Tibial nerve (tissue), 4 donors: ENCODE data around the gene PLEKHO1. TPM values are rescaled to one million over a fixed set of nuclear protein-coding genes. Genes with fewer than 3 reads are reported as not detected.
A peak's percentile ranks its signal among the peaks of the same experiment; 100 is the strongest.

Source experiments
- DNase-seq, 2 donors: peaks; one replicate each; pipeline ENCODE4 v3.0.0-alpha.2; 2019; ENCODE audit warnings: low spot score in 2 of 2
- H3K27ac ChIP-seq, 4 donors: fragments of 200-600 bp; sonication (generic) in 3 of 4; one replicate each; pipeline ENCODE4 v1.5.1; 2017 to 2019; ENCODE audit warnings: mild to moderate bottlenecking in 1 of 4
- H3K27me3 ChIP-seq, 2 donors: fragments of 200-600 bp; sonication (generic) in 1 of 2; one replicate each; pipeline versions ENCODE4 v1.5.1 to v1.6.0; 2017 to 2019
- H3K36me3 ChIP-seq, 3 donors: fragments of 200-600 bp; sonication (generic); one replicate each; pipeline ENCODE4 v1.5.1; 2018 to 2019
- H3K4me1 ChIP-seq, 4 donors: fragments of 200-600 bp; sonication (generic) in 3 of 4; one replicate each; pipeline ENCODE4 v1.5.1; 2017 to 2019
- H3K4me3 ChIP-seq, 4 donors: fragments of 200-600 bp; sonication (generic) in 3 of 4; one replicate each; pipeline ENCODE4 v1.5.1; 2017 to 2019; ENCODE audit warnings: mild to moderate bottlenecking in 1 of 4, moderate library complexity in 1 of 4
- H3K9me3 ChIP-seq, 4 donors: fragments of 200-600 bp; sonication (generic) in 3 of 4; one replicate each; pipeline ENCODE4 v1.5.1; 2017 to 2019
- EP300 ChIP-seq, 2 donors: sonication (generic); formaldehyde crosslinking; IDR thresholded peaks; one replicate each; pipeline ENCODE4 v1.6.1; 2017; ENCODE audit warnings: antibody characterized with exemption in 2 of 2, mild to moderate bottlenecking in 1 of 2
- POLR2A ChIP-seq, 2 donors: fragments of 450-650 bp; IDR thresholded peaks; one replicate each; pipeline ENCODE4 v1.6.1; 2017; ENCODE audit warnings: antibody characterized with exemption in 2 of 2, mild to moderate bottlenecking in 2 of 2, moderate library complexity in 2 of 2
- WGBS, 2 donors: methylation state at CpG; one replicate each; pipeline ENCODE4 v1.1.5; 2018; 5-methylcytosine and 5-hydroxymethylcytosine counted together
- total RNA-seq, 4 donors: library from RNA; depleted of rRNA; stranded (reverse); fragments of >200 nt; gene quantifications; one replicate each; pipeline ENCODE4 v1.1.0, GENCODE V29; 2016
- TF ChIP-seq, protein P1 (sequence below), 5 experiments: fragments of 200-600 bp in 3 of 5; fragments of 450-650 bp in 2 of 5; sonication (generic) in 3 of 5; IDR thresholded peaks; one replicate each; pipeline ENCODE4 v1.5.1; 2016 to 2019; ENCODE audit warnings: antibody characterized with exemption in 5 of 5, mild to moderate bottlenecking in 3 of 5, moderate library complexity in 2 of 5

The PLEKHO1 gene
- total RNA-seq, 4 donors from 2014 or later: 37.8 to 55.2 (median 39.9) TPM

DNA sequence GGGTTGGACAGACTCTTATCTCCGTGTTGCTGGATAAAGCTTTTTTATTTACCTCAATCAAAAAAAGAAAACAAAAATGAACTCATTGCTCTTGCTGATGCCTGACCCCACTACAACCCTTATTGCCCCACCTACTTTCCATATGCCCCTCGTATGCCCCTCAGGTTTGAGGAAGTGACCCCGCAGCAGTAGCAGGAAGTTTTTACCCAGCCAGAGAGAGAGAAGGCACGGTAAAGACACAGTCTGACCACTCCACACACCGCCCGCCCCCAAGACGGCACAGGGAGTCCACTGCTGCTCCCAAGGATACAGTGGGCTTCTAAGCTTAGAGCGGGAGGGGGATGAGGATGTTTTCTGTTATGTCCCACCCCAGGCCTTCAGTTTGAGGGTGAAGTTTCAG, 9.8 kb downstream of the PLEKHO1 start:
- DNase-seq: no peak
- Histone ChIP-seq H3K9me3 (no peaks in the 10 kb centered on the region), H3K4me3 (no peak overlapping the region), H3K36me3 (peaks cover under 1 to 57% (median 2%) of the 10 kb centered on the region in 3 donors), H3K27me3 (no peaks in the 10 kb centered on the region), H3K4me1 (peaks cover 0 to 40% (median 27%) of the 10 kb centered on the region in 4 donors), H3K27ac (peak overlapping the region in 3 of 4 donors; percentile 64 to 99 (median 93))
- TF ChIP-seq, protein P1, sequence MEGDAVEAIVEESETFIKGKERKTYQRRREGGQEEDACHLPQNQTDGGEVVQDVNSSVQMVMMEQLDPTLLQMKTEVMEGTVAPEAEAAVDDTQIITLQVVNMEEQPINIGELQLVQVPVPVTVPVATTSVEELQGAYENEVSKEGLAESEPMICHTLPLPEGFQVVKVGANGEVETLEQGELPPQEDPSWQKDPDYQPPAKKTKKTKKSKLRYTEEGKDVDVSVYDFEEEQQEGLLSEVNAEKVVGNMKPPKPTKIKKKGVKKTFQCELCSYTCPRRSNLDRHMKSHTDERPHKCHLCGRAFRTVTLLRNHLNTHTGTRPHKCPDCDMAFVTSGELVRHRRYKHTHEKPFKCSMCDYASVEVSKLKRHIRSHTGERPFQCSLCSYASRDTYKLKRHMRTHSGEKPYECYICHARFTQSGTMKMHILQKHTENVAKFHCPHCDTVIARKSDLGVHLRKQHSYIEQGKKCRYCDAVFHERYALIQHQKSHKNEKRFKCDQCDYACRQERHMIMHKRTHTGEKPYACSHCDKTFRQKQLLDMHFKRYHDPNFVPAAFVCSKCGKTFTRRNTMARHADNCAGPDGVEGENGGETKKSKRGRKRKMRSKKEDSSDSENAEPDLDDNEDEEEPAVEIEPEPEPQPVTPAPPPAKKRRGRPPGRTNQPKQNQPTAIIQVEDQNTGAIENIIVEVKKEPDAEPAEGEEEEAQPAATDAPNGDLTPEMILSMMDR (IDR thresholded peaks at IDR 0.05): no peak
- no peak for TF ChIP-seq POLR2A (IDR thresholded peaks at IDR 0.05)
- TF ChIP-seq EP300 (IDR thresholded peaks at IDR 0.05): no peak
- 58 to 71% methylated on average over 4 to 8 of the region's 8 CpGs for WGBS, 2 donors

DNA sequence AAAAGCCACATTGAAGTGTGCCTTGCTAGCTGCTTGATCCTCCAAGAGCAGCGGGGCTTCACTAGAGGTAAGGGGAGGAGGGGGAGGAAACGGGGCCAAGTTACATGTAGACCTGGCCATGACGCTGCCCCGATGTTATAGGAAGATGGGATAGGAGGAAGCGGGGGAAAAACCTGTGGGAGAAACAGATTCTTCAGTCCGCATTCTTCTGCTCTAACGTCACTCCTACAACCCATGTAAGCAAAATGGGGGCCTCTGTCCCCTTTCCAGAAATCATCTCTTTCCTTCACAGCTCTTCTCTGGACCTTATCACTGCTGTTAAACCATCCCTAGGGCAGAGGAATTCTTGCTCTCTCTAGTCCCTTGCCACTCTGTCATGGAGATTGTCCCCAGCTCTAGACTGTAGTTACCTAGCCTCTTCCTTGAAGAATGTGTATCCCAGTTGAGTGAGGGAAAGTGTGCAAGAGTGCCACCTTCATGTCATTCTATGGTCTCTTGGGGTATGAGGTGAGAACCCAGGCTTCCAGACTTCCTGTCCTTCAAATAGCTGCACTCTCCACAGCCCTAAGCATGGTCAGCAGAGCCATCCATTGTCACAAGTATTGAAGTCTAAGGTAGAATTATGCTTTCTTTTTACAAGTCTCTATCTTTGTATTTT, 11.4 kb downstream of the PLEKHO1 start:
- H3K36me3 ChIP-seq: peaks cover 0 to 42% (median 2%) of the 10 kb centered on the region in 3 donors
- no peak for TF ChIP-seq POLR2A (IDR thresholded peaks at IDR 0.05)
- TF ChIP-seq, protein P1 (IDR thresholded peaks at IDR 0.05): no peak
- TF ChIP-seq EP300 (IDR thresholded peaks at IDR 0.05): no peak
- peak overlapping the region; percentile 92 to 99 (median 96) for H3K27ac ChIP-seq
- no peaks in the 10 kb centered on the region for H3K9me3 ChIP-seq
- H3K27me3 ChIP-seq: no peaks in the 10 kb centered on the region
- no peak for DNase-seq
- WGBS, 2 donors: 50 to 59% methylated on average over 7 of the region's 7 CpGs
- no peak overlapping the region for H3K4me3 ChIP-seq
- H3K4me1 ChIP-seq: peaks cover 0 to 51% (median 31%) of the 10 kb centered on the region in 4 donors

DNA sequence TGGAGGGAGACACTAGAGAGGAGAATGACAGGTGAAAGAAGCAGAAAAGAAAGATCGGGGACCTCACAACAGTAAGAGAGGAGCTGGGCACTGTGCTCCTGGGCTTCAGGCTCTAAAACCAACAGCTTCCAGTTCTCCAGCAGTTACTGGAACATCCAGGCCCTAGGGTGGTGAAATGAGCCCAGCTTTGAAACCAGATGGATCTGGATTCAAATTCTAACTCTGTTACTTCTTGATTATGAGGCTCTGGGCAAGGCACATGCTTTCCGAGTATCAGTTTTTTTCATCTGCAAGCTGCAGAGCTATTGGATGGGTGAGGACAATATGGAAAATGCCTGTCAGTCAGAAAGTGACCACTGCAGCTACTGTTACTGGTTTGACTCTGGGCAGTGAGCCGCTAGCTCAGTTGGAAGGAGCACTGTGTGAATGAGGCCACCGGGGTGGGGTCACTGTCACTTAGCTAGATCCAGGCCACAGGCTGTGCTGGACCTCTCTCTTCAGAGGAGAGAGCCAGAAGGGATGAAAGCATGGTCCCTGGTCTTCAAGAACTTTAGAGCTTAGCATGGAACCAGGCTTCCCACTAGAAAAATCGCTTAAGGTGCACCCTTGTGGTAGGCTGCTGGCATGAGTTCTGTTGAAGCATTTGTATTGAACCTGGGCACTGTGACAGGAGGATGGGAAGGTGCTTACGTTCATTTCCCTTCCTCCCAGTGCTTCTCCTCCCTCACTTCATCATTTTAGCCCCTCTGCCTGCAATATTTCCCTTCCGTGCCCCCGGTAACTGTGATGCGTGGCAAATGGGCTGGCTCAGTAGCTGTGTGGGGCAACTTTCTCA, 12.2 kb downstream of the PLEKHO1 start:
- Histone ChIP-seq H3K27me3 (no peaks in the 10 kb centered on the region), H3K9me3 (no peaks in the 10 kb centered on the region), H3K4me3 (peak overlapping the region; percentile 25 to 47 (median 38)), H3K36me3 (peaks cover 0 to 33% (median 2%) of the 10 kb centered on the region in 3 donors), H3K4me1 (peaks cover 0 to 52% (median 31%) of the 10 kb centered on the region in 4 donors), H3K27ac (peak overlapping the region; percentile 92 to 99 (median 96))
- TF ChIP-seq POLR2A (IDR thresholded peaks at IDR 0.05): no peak
- no peak for TF ChIP-seq EP300 (IDR thresholded peaks at IDR 0.05)
- TF ChIP-seq, protein P1 (IDR thresholded peaks at IDR 0.05): no peak
- 56 to 58% methylated on average over 9 of the region's 9 CpGs for whole genome bisulfite sequencing, 2 donors
- DNase-seq: no peak

DNA sequence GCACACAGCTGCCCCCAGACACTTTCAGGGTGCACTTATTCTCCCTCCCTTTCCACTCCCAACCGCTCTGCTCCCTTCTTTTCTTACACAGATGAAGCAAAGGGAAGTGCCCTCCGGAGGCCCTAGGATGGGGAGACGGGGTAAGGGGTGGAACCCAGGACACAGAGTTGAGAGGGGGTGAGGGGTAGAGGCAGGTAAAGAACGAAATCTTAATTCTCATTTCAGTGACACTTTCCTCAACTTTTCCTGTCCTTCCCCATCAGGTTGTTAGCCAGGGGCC, 12.8 kb downstream of the PLEKHO1 start:
- no peak for DNase-seq
- 25 to 28% methylated on average over 4 of the region's 4 CpGs for WGBS, 2 donors
- Histone ChIP-seq H3K9me3 (no peaks in the 10 kb centered on the region), H3K27me3 (no peaks in the 10 kb centered on the region), H3K4me1 (peaks cover 0 to 52% (median 31%) of the 10 kb centered on the region in 4 donors), H3K4me3 (peak overlapping the region; percentile 25 to 47 (median 38)), H3K27ac (peak overlapping the region; percentile 92 to 99 (median 96)), H3K36me3 (peaks cover 0 to 27% (median 2%) of the 10 kb centered on the region in 3 donors)
- TF ChIP-seq POLR2A (IDR thresholded peaks at IDR 0.05) (no peak), EP300 (IDR thresholded peaks at IDR 0.05) (no peak)
- TF ChIP-seq, protein P1 (IDR thresholded peaks at IDR 0.05): no peak
